GM12878 (cell line): ENCODE data around the gene DDX5. TPM values are rescaled to one million over a fixed set of nuclear protein-coding genes. Genes with fewer than 3 reads are reported as not detected.

Experiments used
- CHD2 ChIP-seq: IDR thresholded peaks from 2 replicates; pipeline ENCODE4 v1.6.1; 2011; ENCODE audit warnings: low read depth, low read length, improper control_type of control experiment, borderline replicate concordance
- FOS ChIP-seq: IDR thresholded peaks from 3 replicates; pipeline ENCODE4 v1.6.1; 2011; ENCODE audit warnings: borderline replicate concordance; ENCODE audit not compliant: insufficient read length; ENCODE audit errors: extremely low read depth
- MXI1 ChIP-seq: fragments of 150-350 bp; IDR thresholded peaks from 2 replicates; pipeline ENCODE4 v1.6.1; 2011; ENCODE audit warnings: low read depth, mild to moderate bottlenecking, inconsistent platforms, low read length, improper control_type of control experiment
- PAX8 ChIP-seq: fragments of 450-650 bp; IDR thresholded peaks from 2 replicates; pipeline ENCODE4 v1.6.1; 2017; ENCODE audit warnings: mild to moderate bottlenecking, moderate library complexity
- RFX5 ChIP-seq: IDR thresholded peaks from 2 replicates; pipeline ENCODE4 v1.6.1; 2011; ENCODE audit warnings: low read depth, low read length, improper control_type of control experiment
- TCF3 ChIP-seq: IDR thresholded peaks from 2 replicates; pipeline ENCODE4 v1.6.1; 2012; ENCODE audit warnings: low read depth, mild to moderate bottlenecking, low read length, borderline replicate concordance; ENCODE audit not compliant: insufficient read depth
- polyA plus RNA-seq, 11 experiments: library from polyadenylated mRNA; depleted of rRNA in 4 of 11; unstranded in 6 of 11; stranded (reverse) in 5 of 11; fragments of >200 nt; fragmentation: Nextera tagmentation in 4 of 11; fragmentation: Illumina TruSeq in 1 of 11; extraction: Ambion mirVana in 4 of 11; extraction: Trizol in 1 of 11; gene quantifications; 1 replicate in 1 of 11; 2 replicates in 10 of 11; pipeline versions ENCODE4 v1.2.1 to v1.2.3, GENCODE V29; 2011 to 2016; ENCODE audit warnings: inconsistent platforms in 2 of 11, missing spikeins in 2 of 11, low read depth in 1 of 11
- total RNA-seq, 4 experiments: library from RNA; depleted of rRNA in 3 of 4; stranded (reverse); fragments of >200 nt in 3 of 4; fragmentation: Illumina TruSeq in 1 of 4; extraction: Trizol in 1 of 4; gene quantifications; 2 replicates each; pipeline versions ENCODE4 v1.2.1 to v1.2.3, GENCODE V29; 2013 to 2021
- TF ChIP-seq, protein P1 (sequence below): IDR thresholded peaks from 2 replicates; pipeline ENCODE4 v1.6.1; 2012; ENCODE audit warnings: improper control_type of control experiment, low read depth, low read length; ENCODE audit not compliant: insufficient replicate concordance
- TF ChIP-seq, protein P2 (sequence below): fragments of 450-650 bp; IDR thresholded peaks from 2 replicates; pipeline ENCODE4 v1.6.1; 2018; ENCODE audit warnings: borderline replicate concordance, mild to moderate bottlenecking; ENCODE audit not compliant: partially characterized antibody

DDX5 gene
- total and polyA plus RNA-seq, 10 of the 15 experiments (the other 5 are each of a cell fraction or from before 2014, with no cell fraction given), result 257 to 1,423 (median 719) TPM

DNA sequence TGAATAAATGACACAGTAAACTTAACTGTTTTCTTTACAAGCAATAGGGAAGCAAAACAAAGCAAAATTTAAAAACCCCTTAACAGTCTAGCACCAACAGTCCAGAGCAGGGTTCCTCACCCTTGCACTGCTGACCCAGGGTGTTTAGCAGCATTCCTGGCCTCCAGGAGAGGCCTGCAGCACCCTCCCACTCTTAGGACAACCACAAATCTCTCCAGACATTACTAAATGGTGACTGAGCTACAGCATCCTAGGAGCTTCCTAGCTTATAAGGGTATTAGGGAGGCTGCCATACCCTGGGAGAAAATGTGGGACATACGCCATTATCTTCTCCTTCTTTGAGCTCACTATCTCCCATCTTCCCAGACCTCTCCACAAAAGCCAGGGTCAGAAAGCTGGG, 25.1 kb downstream of the DDX5 start (continued):
- no peak for TF ChIP-seq RFX5
- no peak for TF ChIP-seq MXI1
- TF ChIP-seq, protein P1, sequence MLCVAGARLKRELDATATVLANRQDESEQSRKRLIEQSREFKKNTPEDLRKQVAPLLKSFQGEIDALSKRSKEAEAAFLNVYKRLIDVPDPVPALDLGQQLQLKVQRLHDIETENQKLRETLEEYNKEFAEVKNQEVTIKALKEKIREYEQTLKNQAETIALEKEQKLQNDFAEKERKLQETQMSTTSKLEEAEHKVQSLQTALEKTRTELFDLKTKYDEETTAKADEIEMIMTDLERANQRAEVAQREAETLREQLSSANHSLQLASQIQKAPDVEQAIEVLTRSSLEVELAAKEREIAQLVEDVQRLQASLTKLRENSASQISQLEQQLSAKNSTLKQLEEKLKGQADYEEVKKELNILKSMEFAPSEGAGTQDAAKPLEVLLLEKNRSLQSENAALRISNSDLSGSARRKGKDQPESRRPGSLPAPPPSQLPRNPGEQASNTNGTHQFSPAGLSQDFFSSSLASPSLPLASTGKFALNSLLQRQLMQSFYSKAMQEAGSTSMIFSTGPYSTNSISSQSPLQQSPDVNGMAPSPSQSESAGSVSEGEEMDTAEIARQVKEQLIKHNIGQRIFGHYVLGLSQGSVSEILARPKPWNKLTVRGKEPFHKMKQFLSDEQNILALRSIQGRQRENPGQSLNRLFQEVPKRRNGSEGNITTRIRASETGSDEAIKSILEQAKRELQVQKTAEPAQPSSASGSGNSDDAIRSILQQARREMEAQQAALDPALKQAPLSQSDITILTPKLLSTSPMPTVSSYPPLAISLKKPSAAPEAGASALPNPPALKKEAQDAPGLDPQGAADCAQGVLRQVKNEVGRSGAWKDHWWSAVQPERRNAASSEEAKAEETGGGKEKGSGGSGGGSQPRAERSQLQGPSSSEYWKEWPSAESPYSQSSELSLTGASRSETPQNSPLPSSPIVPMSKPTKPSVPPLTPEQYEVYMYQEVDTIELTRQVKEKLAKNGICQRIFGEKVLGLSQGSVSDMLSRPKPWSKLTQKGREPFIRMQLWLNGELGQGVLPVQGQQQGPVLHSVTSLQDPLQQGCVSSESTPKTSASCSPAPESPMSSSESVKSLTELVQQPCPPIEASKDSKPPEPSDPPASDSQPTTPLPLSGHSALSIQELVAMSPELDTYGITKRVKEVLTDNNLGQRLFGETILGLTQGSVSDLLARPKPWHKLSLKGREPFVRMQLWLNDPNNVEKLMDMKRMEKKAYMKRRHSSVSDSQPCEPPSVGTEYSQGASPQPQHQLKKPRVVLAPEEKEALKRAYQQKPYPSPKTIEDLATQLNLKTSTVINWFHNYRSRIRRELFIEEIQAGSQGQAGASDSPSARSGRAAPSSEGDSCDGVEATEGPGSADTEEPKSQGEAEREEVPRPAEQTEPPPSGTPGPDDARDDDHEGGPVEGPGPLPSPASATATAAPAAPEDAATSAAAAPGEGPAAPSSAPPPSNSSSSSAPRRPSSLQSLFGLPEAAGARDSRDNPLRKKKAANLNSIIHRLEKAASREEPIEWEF, result no peak
- TF ChIP-seq PAX8, result no peak
- no peak for TF ChIP-seq TCF3
- no peak for TF ChIP-seq CHD2
- TF ChIP-seq, protein P2, sequence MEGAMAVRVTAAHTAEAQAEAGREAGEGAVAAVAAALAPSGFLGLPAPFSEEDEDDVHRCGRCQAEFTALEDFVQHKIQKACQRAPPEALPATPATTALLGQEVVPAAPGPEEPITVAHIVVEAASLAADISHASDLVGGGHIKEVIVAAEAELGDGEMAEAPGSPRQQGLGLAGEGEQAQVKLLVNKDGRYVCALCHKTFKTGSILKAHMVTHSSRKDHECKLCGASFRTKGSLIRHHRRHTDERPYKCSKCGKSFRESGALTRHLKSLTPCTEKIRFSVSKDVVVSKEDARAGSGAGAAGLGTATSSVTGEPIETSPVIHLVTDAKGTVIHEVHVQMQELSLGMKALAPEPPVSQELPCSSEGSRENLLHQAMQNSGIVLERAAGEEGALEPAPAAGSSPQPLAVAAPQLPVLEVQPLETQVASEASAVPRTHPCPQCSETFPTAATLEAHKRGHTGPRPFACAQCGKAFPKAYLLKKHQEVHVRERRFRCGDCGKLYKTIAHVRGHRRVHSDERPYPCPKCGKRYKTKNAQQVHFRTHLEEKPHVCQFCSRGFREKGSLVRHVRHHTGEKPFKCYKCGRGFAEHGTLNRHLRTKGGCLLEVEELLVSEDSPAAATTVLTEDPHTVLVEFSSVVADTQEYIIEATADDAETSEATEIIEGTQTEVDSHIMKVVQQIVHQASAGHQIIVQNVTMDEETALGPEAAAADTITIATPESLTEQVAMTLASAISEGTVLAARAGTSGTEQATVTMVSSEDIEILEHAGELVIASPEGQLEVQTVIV, result no peak
- TF ChIP-seq FOS, result no peak
